Skeletal muscle satellite cell (primary cell): ENCODE data around the gene PCYT2.
A peak's percentile ranks its signal among the peaks of the same experiment; 100 is the strongest.

Experiments used
- H3K27me3 ChIP-seq: 2 replicates; pipeline ENCODE4 v1.7.0; 2013; ENCODE audit warnings: low read length; ENCODE audit not compliant: control insufficient read depth, insufficient read depth
- H3K36me3 ChIP-seq: 2 replicates; pipeline ENCODE4 v1.7.0; 2013; ENCODE audit warnings: mild to moderate bottlenecking, control low read depth, low read length; ENCODE audit not compliant: insufficient read depth
- H3K4me1 ChIP-seq: 2 replicates; pipeline ENCODE4 v1.7.0; 2013; ENCODE audit warnings: low read length; ENCODE audit not compliant: control insufficient read depth, insufficient read depth
- H3K4me2 ChIP-seq: 2 replicates; pipeline ENCODE4 v1.7.0; 2013; ENCODE audit warnings: mild to moderate bottlenecking, low read length
- H3K4me3 ChIP-seq: 2 replicates; pipeline ENCODE4 v1.7.0; 2013; ENCODE audit warnings: low read length
- H3K9ac ChIP-seq: 2 replicates; pipeline ENCODE4 v1.7.0; 2013; ENCODE audit warnings: mild to moderate bottlenecking, low read depth, low read length, moderate library complexity
- H3K9me3 ChIP-seq: replicated peaks from 2 replicates; pipeline ENCODE4 v1.7.0; 2013; ENCODE audit warnings: mild to moderate bottlenecking, control low read depth, low read length

The PCYT2 gene

DNA sequence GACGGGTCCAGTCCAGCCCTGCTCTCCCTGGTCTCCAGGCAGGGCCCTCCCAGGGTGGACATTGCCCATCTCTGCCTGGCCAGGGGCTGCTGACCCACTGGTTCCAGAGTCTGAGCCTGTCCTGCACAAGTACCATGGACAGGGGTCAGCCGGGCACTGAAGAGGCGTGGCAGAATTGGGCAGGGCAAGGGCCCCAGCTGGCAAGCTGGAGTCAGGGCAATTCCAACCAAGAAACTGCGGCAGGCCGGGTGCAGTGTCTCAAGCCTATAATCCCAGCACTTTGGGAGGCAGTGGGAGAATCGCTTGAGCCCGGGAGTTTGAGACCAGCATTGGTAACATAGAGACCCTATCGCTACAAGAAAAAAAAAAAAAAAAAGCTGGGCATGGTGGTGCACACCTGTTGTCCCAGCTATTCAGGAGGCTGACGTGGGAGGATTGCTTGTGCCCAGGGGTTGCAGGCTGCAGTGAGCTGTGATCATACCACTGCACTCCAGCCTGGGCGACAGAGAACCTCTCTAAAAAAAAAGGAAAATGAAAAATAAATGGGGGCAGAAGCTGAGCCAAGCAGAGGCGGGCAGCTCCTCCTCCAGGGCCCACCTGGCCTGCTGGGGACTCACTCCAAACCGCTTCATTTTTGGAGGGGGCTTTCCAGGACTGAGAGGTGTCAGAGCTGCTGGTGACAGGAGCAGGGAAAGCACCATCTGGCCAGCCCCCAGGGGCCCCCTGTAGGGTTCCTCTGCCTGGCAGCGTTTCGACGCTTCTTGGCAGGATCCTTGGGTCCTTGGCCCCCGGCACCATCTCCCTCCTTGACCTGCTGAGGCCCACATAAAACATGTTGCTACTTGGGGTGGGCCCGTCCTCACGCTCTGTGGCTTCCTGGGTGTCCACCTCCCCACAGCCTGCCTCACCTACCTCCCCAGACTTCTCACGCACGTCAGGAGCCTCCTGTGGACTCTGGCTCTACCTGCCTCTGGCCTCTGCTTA, 19.2 kb upstream of the PCYT2 start:
- H3K36me3 ChIP-seq = no peaks in the 10 kb centered on the region
- H3K4me3 ChIP-seq = no peak overlapping the region
- H3K27me3 ChIP-seq = no peaks in the 10 kb centered on the region
- H3K4me1 ChIP-seq = peaks cover 15% of the 10 kb centered on the region
- no peaks in the 10 kb centered on the region for H3K9me3 ChIP-seq
- H3K9ac ChIP-seq = no peak overlapping the region
- H3K4me2 ChIP-seq = no peak overlapping the region

DNA sequence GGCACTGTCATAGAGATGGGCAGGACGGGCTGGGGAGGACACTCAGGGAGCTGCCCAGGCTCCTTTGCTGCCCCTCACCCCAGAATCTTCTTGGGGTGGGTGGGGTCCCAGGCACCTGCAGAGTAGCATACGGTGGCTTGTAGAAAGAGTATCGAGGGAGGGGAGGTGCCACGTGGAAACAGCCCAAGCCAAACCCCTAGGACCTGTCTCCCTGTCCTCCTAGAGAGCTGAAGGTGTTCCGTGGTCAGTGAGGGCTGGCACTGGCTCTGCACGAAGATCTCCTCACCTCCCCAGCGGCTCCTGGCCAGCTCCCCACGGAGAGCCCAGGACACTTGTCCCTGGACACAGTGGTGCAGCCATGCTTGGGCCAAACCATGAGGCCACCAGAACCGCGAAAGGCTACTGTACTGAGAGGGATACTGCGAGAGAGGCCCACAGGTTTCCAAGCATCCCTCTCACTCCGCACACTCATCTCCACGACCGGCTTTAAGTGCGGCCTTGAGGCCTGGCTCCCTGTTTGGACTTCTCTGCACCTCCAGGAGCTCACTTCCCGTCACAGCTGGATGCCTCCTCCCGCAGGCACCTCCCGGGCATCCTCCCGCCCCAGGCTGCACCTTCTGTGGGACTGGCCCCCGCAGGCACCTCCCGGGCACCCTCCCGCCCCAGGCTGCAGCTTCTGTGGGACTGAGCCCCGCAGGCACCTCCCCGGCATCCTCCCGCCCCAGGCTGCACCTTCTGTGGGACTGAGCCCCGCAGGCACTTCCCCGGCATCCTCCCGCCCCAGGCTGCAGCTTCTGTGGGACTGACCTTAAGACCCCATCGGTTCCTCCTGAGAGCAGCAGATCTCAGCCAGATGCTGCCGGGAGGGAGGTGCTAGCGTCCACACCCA, 18.3 kb upstream of the PCYT2 start:
- Histone ChIP-seq H3K36me3 (peaks cover 3% of the 10 kb centered on the region), H3K4me1 (peaks cover 23% of the 10 kb centered on the region), H3K27me3 (no peaks in the 10 kb centered on the region), H3K9me3 (no peaks in the 10 kb centered on the region), H3K4me3 (no peak overlapping the region), H3K4me2 (no peak overlapping the region), H3K9ac (no peak overlapping the region)

DNA sequence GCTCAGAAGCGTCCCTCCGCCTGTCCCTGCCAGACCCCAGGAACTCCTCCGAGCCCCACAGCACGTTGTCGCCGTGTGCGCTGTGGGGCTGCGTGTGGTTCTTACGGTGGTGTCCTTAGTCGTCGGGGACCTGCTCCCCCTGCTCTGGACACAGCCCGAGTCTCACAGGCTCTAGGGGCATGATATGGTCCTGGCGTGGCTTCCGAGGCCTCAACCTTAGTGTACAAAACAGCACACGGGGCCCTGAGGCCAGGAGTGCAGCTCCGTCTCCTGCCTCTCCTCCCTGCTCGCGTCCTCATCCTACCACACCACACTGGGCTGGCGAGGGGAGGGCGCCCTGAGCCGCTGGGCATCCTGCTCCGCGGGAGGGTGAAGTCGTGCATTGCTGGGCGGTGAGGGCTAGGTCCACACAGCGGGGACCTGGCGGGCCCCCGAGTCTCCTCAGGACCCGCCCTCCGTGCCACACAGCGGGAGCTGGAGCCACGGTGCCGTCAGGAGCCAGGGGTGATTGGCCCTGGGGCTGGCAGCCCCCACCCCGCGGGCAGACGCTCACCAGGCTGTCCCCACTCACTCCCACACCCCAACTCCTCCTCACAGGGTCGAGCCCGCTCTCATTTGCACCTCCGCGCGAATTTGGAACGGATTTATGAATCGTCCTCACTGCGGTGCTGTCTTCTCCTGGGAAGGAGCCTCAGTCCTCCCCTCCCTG, 17.5 kb upstream of the PCYT2 start:
- peak overlapping the region; percentile 97 for H3K4me2 ChIP-seq
- H3K9me3 ChIP-seq = no peaks in the 10 kb centered on the region
- peaks cover 3% of the 10 kb centered on the region for H3K36me3 ChIP-seq
- H3K4me3 ChIP-seq = peak overlapping the region; percentile 89
- H3K9ac ChIP-seq = peak overlapping the region; percentile 92
- H3K27me3 ChIP-seq = no peaks in the 10 kb centered on the region
- H3K4me1 ChIP-seq = peaks cover 31% of the 10 kb centered on the region

DNA sequence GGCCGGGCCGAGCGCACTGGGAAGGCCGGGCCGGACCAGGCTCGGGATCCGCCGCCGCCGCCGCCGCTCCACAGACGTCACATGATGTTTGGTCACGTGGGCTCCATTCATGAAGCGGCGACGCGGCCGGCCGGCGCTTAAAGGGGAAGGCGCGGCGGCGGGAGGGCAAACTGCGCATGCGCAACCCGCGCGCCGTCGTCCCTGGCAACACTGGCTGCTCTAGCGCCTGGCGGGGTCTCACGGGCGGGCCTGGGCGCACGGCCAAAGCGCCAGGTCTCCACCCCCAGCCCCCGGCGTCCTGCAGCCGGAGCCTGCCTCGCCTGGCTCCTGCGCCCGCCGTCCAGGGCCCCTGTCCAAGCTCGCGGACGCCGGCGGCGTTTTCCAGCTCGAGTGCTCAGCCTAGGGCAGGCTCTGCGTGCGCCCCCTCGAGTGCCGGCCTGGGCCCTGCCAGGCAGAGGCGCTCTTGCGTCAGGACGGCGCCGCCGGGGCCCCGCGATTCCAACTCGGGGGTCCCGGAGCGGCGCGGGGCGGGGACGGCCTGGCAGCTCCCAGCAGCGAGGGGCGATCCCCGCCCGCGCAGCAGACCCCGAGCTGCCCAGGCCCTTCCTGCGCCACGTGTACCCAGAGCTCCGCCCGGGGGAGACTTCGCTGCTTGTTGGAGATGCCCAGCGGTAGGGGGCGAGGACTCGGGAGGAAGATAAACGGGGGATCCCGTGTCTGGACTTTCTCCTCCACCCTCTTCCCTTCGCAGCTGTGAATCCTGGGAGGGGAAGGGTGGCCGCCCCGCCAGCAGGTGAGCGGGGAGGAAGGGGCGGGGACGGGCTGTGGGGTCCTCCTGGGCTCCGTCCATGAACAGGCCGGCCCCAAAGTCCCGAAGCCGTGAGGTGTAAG, 16.7 kb upstream of the PCYT2 start, which contains the start of gene MAFG:
MAFG (minus strand) TSS at position 83 of the 891 bp plus-strand sequence. CDS start 4,550 bp downstream, outside the sequence.
- H3K4me3 ChIP-seq = peak within 1 kb of the TSS; percentile 89
- peak within 1 kb of the TSS; percentile 92 for H3K9ac ChIP-seq
- peak within 1 kb of the TSS; percentile 97 for H3K4me2 ChIP-seq
- H3K36me3 ChIP-seq = peaks cover 3% of the 10 kb centered on the region
- H3K9me3 ChIP-seq = no peaks in the 10 kb centered on the region
- H3K4me1 ChIP-seq = peaks cover 34% of the 10 kb centered on the region
- no peaks in the 10 kb centered on the region for H3K27me3 ChIP-seq

DNA sequence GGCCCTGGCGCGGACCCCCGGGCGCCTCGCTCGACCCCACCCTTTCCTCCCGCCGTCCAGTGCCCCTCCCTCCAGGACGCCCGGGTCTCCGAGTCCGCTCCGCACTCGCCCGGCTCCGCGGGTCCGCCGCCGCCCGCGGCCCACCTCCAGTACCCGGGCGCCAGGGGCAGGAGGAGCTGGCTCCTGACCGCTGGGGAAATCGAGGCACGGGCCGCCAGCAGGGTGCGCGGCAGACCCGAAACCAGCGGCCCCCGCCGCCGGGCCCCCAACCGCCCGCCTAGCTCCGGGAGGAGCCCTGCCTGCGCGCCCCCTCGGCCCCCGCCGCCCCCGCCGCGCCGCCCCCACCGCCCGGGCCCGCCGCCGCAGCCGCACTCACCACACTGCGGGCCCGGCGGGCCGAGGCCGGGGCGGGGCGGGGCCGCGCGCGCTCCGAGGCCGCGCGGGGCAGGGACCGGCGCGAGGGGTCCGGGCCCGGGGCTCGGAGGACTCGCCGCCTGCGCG, 16.0 kb upstream of the PCYT2 start:
- H3K4me2 ChIP-seq = peak overlapping the region; percentile 97
- peak overlapping the region; percentile 92 for H3K9ac ChIP-seq
- peaks cover 9% of the 10 kb centered on the region for H3K36me3 ChIP-seq
- H3K4me1 ChIP-seq = peaks cover 34% of the 10 kb centered on the region
- H3K27me3 ChIP-seq = no peaks in the 10 kb centered on the region
- peak overlapping the region; percentile 89 for H3K4me3 ChIP-seq
- no peaks in the 10 kb centered on the region for H3K9me3 ChIP-seq

DNA sequence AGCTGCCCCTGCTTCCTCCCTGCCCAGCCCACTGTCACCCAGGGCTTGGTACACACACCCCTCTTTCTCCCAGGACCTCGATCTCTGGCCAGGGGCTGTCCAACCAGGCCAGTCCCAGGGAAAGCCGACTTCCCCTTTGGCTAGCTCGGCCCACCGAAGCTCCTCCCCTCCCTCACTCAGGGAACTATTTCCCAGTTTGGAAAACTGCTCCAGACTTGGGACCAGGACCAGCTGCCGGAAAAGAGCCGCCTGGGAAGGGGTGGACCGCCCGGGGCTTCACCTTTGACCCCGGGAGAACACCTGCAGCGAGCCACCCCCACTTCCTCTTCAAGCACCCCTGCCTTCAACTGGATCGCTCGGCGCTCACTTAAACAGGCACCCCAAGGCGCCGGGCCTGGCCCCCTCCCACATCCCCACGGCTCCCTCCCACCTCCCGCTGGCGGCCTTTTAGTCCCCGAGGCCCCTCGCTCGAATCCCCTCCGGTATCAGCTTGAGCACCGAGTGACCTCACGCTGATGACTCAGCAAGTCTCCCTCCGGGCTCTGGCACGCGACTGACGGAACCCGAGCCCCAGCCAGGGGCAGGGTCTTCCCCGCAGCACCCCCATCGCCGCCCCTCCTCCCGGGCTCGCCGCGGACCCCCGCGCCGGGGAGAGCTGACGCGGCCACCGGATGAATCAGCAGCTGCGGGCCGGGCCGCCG, 15.4 kb upstream of the PCYT2 start:
- Histone ChIP-seq H3K27me3 (no peaks in the 10 kb centered on the region), H3K4me1 (peaks cover 34% of the 10 kb centered on the region), H3K9ac (peak overlapping the region; percentile 92), H3K4me2 (peak overlapping the region; percentile 96), H3K36me3 (peaks cover 14% of the 10 kb centered on the region), H3K4me3 (peak overlapping the region; percentile 89), H3K9me3 (no peaks in the 10 kb centered on the region)

DNA sequence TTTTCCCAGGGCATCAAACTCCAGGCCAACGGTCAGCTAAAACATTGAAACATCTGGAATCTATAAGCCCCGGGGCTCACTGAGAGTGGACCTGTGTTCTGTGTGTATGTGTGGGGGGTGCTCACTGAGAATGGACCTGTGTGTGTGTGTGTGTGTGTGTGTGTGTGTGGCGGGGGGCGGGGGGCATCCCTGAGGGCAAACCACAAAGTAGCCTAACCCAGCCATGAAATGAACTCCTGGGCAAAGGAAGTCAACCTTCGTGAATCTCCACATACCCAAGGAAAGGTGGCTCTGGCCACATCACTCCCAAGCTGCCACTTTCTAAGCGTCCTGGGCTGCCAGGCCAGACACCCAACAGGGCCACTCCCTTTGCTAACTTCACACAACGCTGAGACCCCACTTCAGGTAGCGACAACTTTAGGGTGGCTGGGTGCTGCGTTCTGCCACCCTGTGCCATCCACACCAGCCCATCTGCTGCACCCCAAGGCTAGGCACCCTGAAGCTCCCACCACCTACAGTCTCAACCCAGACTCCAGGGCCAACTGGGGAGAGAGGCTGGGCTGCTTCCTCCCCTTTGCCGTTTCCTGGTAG, 14.8 kb upstream of the PCYT2 start:
- Histone ChIP-seq H3K27me3 (no peaks in the 10 kb centered on the region), H3K4me1 (peaks cover 34% of the 10 kb centered on the region), H3K4me2 (peak overlapping the region; percentile 96), H3K9ac (peak overlapping the region; percentile 92), H3K4me3 (peak overlapping the region; percentile 89), H3K9me3 (no peaks in the 10 kb centered on the region), H3K36me3 (peaks cover 19% of the 10 kb centered on the region)

DNA sequence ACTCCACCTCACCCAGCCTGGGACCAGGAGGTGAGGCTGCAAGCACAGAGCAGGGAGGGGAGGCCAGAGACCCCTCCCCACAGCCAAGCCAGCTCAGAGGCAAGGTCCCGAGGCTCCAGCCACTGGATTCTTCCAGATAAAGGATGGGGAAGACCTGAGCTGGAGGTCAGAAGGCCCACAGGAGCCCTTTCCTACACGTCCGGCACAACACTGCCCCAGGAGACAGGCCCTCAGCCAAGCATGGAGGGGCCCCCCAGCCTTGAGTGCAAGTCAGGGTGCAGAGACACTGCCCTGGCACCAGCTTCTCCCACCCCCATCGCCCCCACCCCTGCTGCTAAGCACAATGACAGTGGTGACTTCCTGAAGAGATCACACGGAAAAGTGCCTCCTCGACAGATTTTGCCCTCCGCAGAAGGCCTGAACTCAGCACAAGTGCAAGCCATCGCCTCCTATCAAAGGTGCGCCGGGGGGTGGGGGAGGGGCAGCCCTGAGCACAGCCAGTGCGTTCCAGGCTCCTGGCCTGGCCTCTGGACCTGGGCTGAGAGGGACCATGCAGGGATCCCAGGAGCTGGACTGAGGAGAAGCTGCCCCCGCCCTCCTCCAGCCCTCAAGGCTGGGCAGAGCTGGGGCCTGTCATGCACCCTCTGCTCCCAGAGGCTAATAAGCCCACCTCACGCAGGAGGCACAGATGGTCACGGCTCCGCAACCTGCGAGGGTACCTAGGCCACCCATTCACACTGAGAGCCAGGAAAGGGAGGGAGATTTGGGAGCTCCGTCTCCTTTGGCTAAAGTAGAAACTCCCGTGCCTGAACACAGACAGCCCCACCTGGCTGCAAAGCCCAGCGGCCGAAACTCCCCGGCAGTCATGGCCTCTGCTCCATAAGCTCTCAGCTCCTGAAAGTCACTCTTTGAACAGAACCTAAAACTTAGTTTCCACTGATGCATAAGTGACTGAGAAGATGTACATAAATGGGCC, 13.6 kb upstream of the PCYT2 start:
- Histone ChIP-seq H3K27me3 (no peaks in the 10 kb centered on the region), H3K4me3 (no peak overlapping the region), H3K9me3 (no peaks in the 10 kb centered on the region), H3K4me2 (peak overlapping the region; percentile 88), H3K4me1 (peaks cover 34% of the 10 kb centered on the region), H3K9ac (peak overlapping the region; percentile 75), H3K36me3 (peaks cover 30% of the 10 kb centered on the region)
